ENCODE data around the gene USH1G.

GRCh38 chr17:74954665-74955421 is 31.8 kb upstream of the USH1G start:
- TF ChIP-seq CTCF (conservative IDR thresholded peaks at IDR 0.05 in 1 of 2, IDR thresholded peaks at IDR 0.05 in 1 of 2; ENCODE audit: extremely low read depth in 1 of 2, insufficient read depth in 1 of 2, low read depth in 1 of 2, low read length in 2 of 2) (no peak), EZH2 (IDR thresholded peaks at IDR 0.05; ENCODE audit: borderline replicate concordance, low read length) (no peak)
